Ovary (tissue), 3 donors: ENCODE data around the gene KRT13.

ENCODE experiments used
- CTCF ChIP-seq, 3 donors: fragments of 450-650 bp in 2 of 3; fragments of 200-600 bp in 1 of 3; IDR thresholded peaks; one replicate each; pipeline versions ENCODE4 v1.5.1 to v1.8.0; 2016 to 2022; ENCODE audit warnings: antibody characterized with exemption in 3 of 3, mild to moderate bottlenecking in 1 of 3
- EP300 ChIP-seq: sonication (generic); formaldehyde crosslinking; IDR thresholded peaks from one replicate; pipeline ENCODE4 v1.6.1; 2017; ENCODE audit warnings: antibody characterized with exemption
- POLR2A ChIP-seq: fragments of 450-650 bp; IDR thresholded peaks from one replicate; pipeline ENCODE4 v1.6.1; 2017; ENCODE audit warnings: antibody characterized with exemption, mild to moderate bottlenecking, moderate library complexity
- donor health status: DM: no; HTN: no; CAD: no.

GRCh38 chr17:41503202-41503601 is 2.2 kb downstream of the KRT13 start:
- no peak for TF ChIP-seq CTCF (IDR thresholded peaks at IDR 0.05)
- TF ChIP-seq POLR2A = no peak
- TF ChIP-seq EP300 = no peak
